HG03280 (cell line): ENCODE data around the gene GRAP2.

Experiments
- ATAC-seq: cut with Tn5 transposase; IDR thresholded peaks from one replicate; pipeline ENCODE4 v1.9.1; 2021; ENCODE audit warnings: mild to moderate bottlenecking, moderate library complexity; ENCODE audit not compliant: unreplicated experiment

The GRAP2 gene

GRCh38 chr22:39923696-39924095, 22.8 kb downstream of the GRAP2 start:
- no peak for ATAC-seq

GRCh38 chr22:39924286-39924685, 23.4 kb downstream of the GRAP2 start:
- no peak for ATAC-seq

GRCh38 chr22:39925273-39925672, 24.4 kb downstream of the GRAP2 start:
- no peak for ATAC-seq

GRCh38 chr22:39925909-39926679, 25.2 kb downstream of the GRAP2 start:
- no peak for ATAC-seq

GRCh38 chr22:39926753-39927152, 25.9 kb downstream of the GRAP2 start:
- ATAC-seq, result no peak

- ATAC-seq, result no peak
Measured at GRCh38 chr22:39927544-39927943, 26.7 kb downstream of the GRAP2 start.

- ATAC-seq, result no peak
Measured at GRCh38 chr22:39928536-39929520, 27.9 kb downstream of the GRAP2 start.

GRCh38 chr22:39931251-39931650, 30.4 kb downstream of the GRAP2 start:
- no peak for ATAC-seq

GRCh38 chr22:39932166-39932565, 31.3 kb downstream of the GRAP2 start:
- no peak for ATAC-seq

GRCh38 chr22:39932918-39933649, 32.2 kb downstream of the GRAP2 start:
- no peak for ATAC-seq

GRCh38 chr22:39933741-39934140, 32.9 kb downstream of the GRAP2 start:
- ATAC-seq, result no peak

GRCh38 chr22:39935116-39935515, 34.2 kb downstream of the GRAP2 start:
- no peak for ATAC-seq

- ATAC-seq, result no peak
Measured at GRCh38 chr22:39935612-39936011, 34.7 kb downstream of the GRAP2 start.

GRCh38 chr22:39936523-39937145, 35.8 kb downstream of the GRAP2 start:
- ATAC-seq, result no peak

- ATAC-seq, result no peak
Measured at GRCh38 chr22:39937906-39938305, 37.0 kb downstream of the GRAP2 start.

- ATAC-seq, result no peak
Measured at GRCh38 chr22:39938509-39939111, 37.7 kb downstream of the GRAP2 start.

- ATAC-seq, result no peak
Measured at GRCh38 chr22:39939830-39940229, 38.9 kb downstream of the GRAP2 start.

- no peak for ATAC-seq
Measured at GRCh38 chr22:39940757-39941305, 39.9 kb downstream of the GRAP2 start.

- ATAC-seq, result no peak
Measured at GRCh38 chr22:39941601-39942000, 40.7 kb downstream of the GRAP2 start.
